ENCODE data around the gene WBP2NL. TPM values are rescaled to one million over a fixed set of nuclear protein-coding genes. Genes with fewer than 3 reads are reported as not detected.

The WBP2NL gene
- total RNA-seq, 4 donors from 2014 or later = 0.33 to 1.0 (median 0.45) TPM; not detected in 1

GRCh38 chr22:42033263-42034181 lies 34.9 kb downstream of the WBP2NL start:
- intact Hi-C loops (cut with DNase I) = no loop called here
- H3K27me3 ChIP-seq = no peaks in the 10 kb centered on the region

GRCh38 chr22:42035256-42035655 lies 36.7 kb downstream of the WBP2NL start:
- intact Hi-C loops (cut with DNase I) = no loop called here
- no peaks in the 10 kb centered on the region for H3K9me3 ChIP-seq
- no peak for DNase-seq (ENCODE audit: extremely low spot score)
- TF ChIP-seq POLR2AphosphoS5 (IDR thresholded peaks at IDR 0.05) (no peak), EP300 (IDR thresholded peaks at IDR 0.05) (no peak), POLR2A (IDR thresholded peaks at IDR 0.05; ENCODE audit: low read depth) (no peak), CTCF (IDR thresholded peaks at IDR 0.05) (no peak)
- H3K27me3 ChIP-seq = no peaks in the 10 kb centered on the region
- 77% methylated on average over 7 of the region's 8 CpGs for WGBS
- H3K4me3 ChIP-seq = no peak overlapping the region
- H3K4me1 ChIP-seq = no peaks in the 10 kb centered on the region
- no peak overlapping the region for H3K27ac ChIP-seq (replicated peaks in 1 of 4)
- H3K36me3 ChIP-seq = no peaks in the 10 kb centered on the region

More at GRCh38 chr22:42033263-42034181, 34.9 kb downstream of the WBP2NL start:
- DNase-seq (ENCODE audit: extremely low spot score) = no peak
- no peak for TF ChIP-seq CTCF (IDR thresholded peaks at IDR 0.05)
- no peak for TF ChIP-seq POLR2AphosphoS5 (IDR thresholded peaks at IDR 0.05)
- no peak for TF ChIP-seq EP300 (IDR thresholded peaks at IDR 0.05)
- TF ChIP-seq POLR2A (IDR thresholded peaks at IDR 0.05; ENCODE audit: low read depth) = no peak
- Histone ChIP-seq H3K4me3 (no peak overlapping the region), H3K27ac (replicated peaks in 1 of 4) (no peak overlapping the region), H3K9me3 (no peaks in the 10 kb centered on the region), H3K4me1 (no peaks in the 10 kb centered on the region), H3K36me3 (no peaks in the 10 kb centered on the region)
- WGBS = 100% methylated on average over 3 of the region's 5 CpGs

GRCh38 chr22:42039271-42039670 lies 40.7 kb downstream of the WBP2NL start:
- H3K27ac ChIP-seq (replicated peaks in 1 of 4) = no peak overlapping the region
- intact Hi-C loops (cut with DNase I) = no loop called here
- TF ChIP-seq EP300 (IDR thresholded peaks at IDR 0.05) (no peak), POLR2AphosphoS5 (IDR thresholded peaks at IDR 0.05) (no peak), CTCF (IDR thresholded peaks at IDR 0.05) (no peak), POLR2A (IDR thresholded peaks at IDR 0.05; ENCODE audit: low read depth) (no peak)
- no peak overlapping the region for H3K4me3 ChIP-seq
- H3K4me1 ChIP-seq = no peaks in the 10 kb centered on the region
- DNase-seq (ENCODE audit: extremely low spot score) = no peak
- H3K36me3 ChIP-seq = peaks cover 0 to 8% (median 2%) of the 10 kb centered on the region in 4 donors
- no peaks in the 10 kb centered on the region for H3K27me3 ChIP-seq
- 95% methylated on average over 5 of the region's 5 CpGs for WGBS
- H3K9me3 ChIP-seq = peaks cover 0 to 6% (median 0%) of the 10 kb centered on the region in 4 donors

- Histone ChIP-seq H3K27me3 (no peaks in the 10 kb centered on the region), H3K36me3 (peaks cover 0 to 8% (median 2%) of the 10 kb centered on the region in 4 donors), H3K4me3 (no peak overlapping the region), H3K4me1 (no peaks in the 10 kb centered on the region), H3K9me3 (peaks cover 0 to 6% (median 0%) of the 10 kb centered on the region in 4 donors), H3K27ac (replicated peaks in 1 of 4) (no peak overlapping the region)
- TF ChIP-seq POLR2A (IDR thresholded peaks at IDR 0.05; ENCODE audit: low read depth) (no peak), CTCF (IDR thresholded peaks at IDR 0.05) (no peak), EP300 (IDR thresholded peaks at IDR 0.05) (no peak), POLR2AphosphoS5 (IDR thresholded peaks at IDR 0.05) (no peak)
- DNase-seq (ENCODE audit: extremely low spot score) = no peak
- intact Hi-C loops (cut with DNase I) = no loop called here
Observed at GRCh38 chr22:42041784-42042183, 43.2 kb downstream of the WBP2NL start.
